GM12873 (cell line): Measurements from ENCODE around the gene IQCF6.

Experiments used
- CTCF ChIP-seq: IDR thresholded peaks from 2 replicates; pipeline ENCODE4 v1.5.1; 2012; ENCODE audit warnings: low read depth, mild to moderate bottlenecking, moderate library complexity, low read length, control low read depth; ENCODE audit not compliant: insufficient read depth; ENCODE audit errors: missing control alignments

Gene IQCF6

GRCh38 chr3:51796854-51797253, 17.8 kb upstream of the IQCF6 start:
- TF ChIP-seq CTCF = no peak

- TF ChIP-seq CTCF = no peak
These were observed 15.2 kb upstream of the IQCF6 start for GRCh38 chr3:51794206-51794605.

GRCh38 chr3:51792206-51792605, 13.2 kb upstream of the IQCF6 start:
- TF ChIP-seq CTCF = no peak

GRCh38 chr3:51789437-51789836, 10.4 kb upstream of the IQCF6 start:
- no peak for TF ChIP-seq CTCF

GRCh38 chr3:51786267-51786666, 7.2 kb upstream of the IQCF6 start:
- TF ChIP-seq CTCF = no peak

- TF ChIP-seq CTCF = no peak
These were observed 483 bp downstream of the IQCF6 start for GRCh38 chr3:51778554-51778953.

- TF ChIP-seq CTCF = no peak
These were observed 1.1 kb downstream of the IQCF6 start for GRCh38 chr3:51777985-51778384.

- no peak for TF ChIP-seq CTCF
These were observed 5.4 kb downstream of the IQCF6 start for GRCh38 chr3:51773529-51774056.
